Measurements from ENCODE around the gene CLCN7.
"Not testable (repeated sequence)": the region's sequence is repeated elsewhere in the genome, so short reads cannot be mapped to it uniquely, and the experiment has no call there.

The CLCN7 gene

DNA sequence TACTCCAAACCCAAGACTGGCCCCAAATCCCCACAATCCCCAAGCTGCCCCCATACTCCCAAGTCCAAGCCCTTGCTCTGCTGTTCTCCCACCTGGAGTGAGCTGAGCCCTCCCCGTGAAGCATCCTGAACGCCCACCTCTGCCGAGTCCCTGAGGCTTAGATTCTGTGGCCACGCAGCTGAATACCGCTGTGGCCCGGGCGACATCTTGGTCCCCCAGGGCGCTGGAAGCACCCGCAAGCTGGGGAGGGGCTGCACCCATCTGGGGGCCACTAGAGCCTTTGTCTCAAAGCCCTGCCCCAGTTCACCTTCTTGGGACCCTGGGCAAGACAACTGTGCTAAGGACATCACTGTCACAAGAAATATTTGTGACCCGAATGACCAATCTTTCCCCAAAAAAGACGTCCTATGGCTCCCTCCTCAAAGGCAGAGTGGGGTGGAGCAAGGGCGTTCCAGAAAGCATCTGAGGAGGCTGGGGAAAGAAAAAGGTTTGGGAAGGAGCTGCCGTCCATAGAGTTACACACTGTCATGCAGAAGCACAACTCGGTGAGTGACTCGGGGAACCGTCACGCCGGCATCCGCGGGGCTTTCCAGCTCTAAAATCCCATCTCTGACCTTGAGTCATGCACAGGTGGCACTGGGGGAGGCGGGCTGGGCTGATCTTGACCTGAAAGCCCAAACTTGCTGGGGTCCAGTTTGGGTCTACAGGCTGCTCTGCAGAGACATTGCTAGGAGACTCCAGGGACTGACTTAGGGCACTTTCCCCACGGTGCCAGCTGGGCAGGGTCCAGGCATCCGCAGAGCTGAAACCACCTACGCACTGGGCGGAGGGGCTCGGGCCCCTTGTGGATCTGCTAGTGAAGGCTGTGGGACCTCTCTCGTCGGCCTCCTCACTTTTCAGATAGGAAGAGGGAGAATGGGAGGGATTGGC lies 7.3 kb upstream of the CLCN7 start:
- H3K27ac ChIP-seq (ENCODE audit: low read length) = no peak overlapping the region
- H3K27me3 ChIP-seq (ENCODE audit: low read depth, low read length) = no peaks in the 10 kb centered on the region
- H3K4me3 ChIP-seq (ENCODE audit: low read depth in 1 of 2, low read length in 2 of 2) = no peak overlapping the region
- H3K4me1 ChIP-seq (ENCODE audit: control insufficient read depth in 1 of 2, insufficient read depth in 2 of 2, low read length in 2 of 2) = no peaks in the 10 kb centered on the region
- no peaks in the 10 kb centered on the region for H3K9me3 ChIP-seq (ENCODE audit: control insufficient read depth in 1 of 2, low read length in 2 of 2)
- H3K36me3 ChIP-seq (ENCODE audit: control insufficient read depth in 1 of 2, insufficient read depth in 2 of 2, low read length in 2 of 2) = no peaks in the 10 kb centered on the region

- not testable (repeated sequence) for H3K27ac ChIP-seq (ENCODE audit: low read length)
Observed at GRCh38 chr16:1478937-1479336, 4.1 kb upstream of the CLCN7 start.

DNA sequence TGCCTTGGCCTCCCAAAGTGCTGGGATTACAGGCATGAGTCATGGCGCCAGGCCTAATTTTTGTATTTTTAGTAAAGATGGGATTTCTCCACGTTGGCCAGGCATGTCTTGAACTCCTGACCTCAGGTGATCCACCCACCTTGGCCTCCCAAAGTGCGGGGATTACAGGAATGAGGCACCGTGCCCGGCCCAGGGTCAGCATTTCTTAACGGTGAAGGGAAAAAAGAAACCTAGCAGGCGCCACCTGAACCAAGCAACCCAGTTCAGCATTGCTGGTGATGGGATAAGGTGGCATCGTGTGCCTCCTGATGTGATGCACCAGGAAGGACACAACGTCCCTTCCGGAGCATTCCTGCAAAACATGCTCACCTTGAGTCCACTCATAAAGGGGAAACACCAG lies 2.2 kb upstream of the CLCN7 start:
- Histone ChIP-seq H3K36me3 (ENCODE audit: control insufficient read depth in 1 of 2, insufficient read depth in 2 of 2, low read length in 2 of 2) (no peaks in the 10 kb centered on the region), H3K4me3 (ENCODE audit: low read depth in 1 of 2, low read length in 2 of 2) (no peak overlapping the region), H3K4me1 (ENCODE audit: control insufficient read depth in 1 of 2, insufficient read depth in 2 of 2, low read length in 2 of 2) (peaks cover 3 to 23% of the 10 kb centered on the region in 2 donors), H3K9me3 (ENCODE audit: control insufficient read depth in 1 of 2, low read length in 2 of 2) (no peaks in the 10 kb centered on the region), H3K27ac (ENCODE audit: low read length) (no peak overlapping the region), H3K27me3 (ENCODE audit: low read depth, low read length) (no peaks in the 10 kb centered on the region)

More at GRCh38 chr16:1478937-1479336, 4.1 kb upstream of the CLCN7 start:
- H3K4me3 ChIP-seq (ENCODE audit: low read depth in 1 of 2, low read length in 2 of 2); H3K27me3 ChIP-seq (ENCODE audit: low read depth, low read length); H3K36me3 ChIP-seq (ENCODE audit: control insufficient read depth in 1 of 2, insufficient read depth in 2 of 2, low read length in 2 of 2); H3K9me3 ChIP-seq (ENCODE audit: control insufficient read depth in 1 of 2, low read length in 2 of 2): not testable (repeated sequence)
- H3K4me1 ChIP-seq (ENCODE audit: control insufficient read depth in 1 of 2, insufficient read depth in 2 of 2, low read length in 2 of 2) = peaks cover 0 to 10% of the 10 kb centered on the region in 2 donors

DNA sequence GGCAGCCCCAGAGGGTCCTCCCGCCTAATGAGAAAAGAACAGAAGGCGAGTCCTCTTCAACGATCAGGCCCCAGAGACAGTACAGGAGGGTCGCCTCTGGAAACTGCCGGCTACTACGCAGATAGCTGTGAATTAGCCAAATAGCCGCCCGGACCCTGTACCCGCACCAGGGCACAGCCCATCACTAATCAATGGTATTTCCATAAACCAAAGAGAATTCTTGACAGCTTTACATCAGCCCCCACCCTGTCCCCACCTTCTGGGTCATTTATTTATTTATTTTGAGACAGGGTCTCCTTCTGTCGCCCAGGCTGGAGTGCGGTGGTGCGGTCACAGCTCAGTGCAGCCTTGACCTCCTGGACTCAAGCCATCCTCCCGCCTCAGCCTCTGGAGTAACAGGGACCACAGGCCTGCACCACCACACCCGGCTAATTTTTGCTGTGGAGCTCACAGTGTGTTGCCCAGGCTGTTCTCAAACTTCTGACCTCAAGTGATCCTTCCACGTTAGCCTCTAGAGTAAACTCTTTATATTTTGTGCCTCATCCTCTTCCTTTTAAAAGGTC lies 805 bp upstream of the CLCN7 start:
- Histone ChIP-seq H3K4me1 (ENCODE audit: control insufficient read depth in 1 of 2, insufficient read depth in 2 of 2, low read length in 2 of 2) (peaks cover 3 to 37% of the 10 kb centered on the region in 2 donors), H3K36me3 (ENCODE audit: control insufficient read depth in 1 of 2, insufficient read depth in 2 of 2, low read length in 2 of 2) (no peaks in the 10 kb centered on the region), H3K4me3 (ENCODE audit: low read depth in 1 of 2, low read length in 2 of 2) (peak overlapping the region; percentile 80 to 91), H3K27ac (ENCODE audit: low read length) (peak overlapping the region; percentile 69), H3K9me3 (ENCODE audit: control insufficient read depth in 1 of 2, low read length in 2 of 2) (no peaks in the 10 kb centered on the region), H3K27me3 (ENCODE audit: low read depth, low read length) (no peaks in the 10 kb centered on the region)

DNA sequence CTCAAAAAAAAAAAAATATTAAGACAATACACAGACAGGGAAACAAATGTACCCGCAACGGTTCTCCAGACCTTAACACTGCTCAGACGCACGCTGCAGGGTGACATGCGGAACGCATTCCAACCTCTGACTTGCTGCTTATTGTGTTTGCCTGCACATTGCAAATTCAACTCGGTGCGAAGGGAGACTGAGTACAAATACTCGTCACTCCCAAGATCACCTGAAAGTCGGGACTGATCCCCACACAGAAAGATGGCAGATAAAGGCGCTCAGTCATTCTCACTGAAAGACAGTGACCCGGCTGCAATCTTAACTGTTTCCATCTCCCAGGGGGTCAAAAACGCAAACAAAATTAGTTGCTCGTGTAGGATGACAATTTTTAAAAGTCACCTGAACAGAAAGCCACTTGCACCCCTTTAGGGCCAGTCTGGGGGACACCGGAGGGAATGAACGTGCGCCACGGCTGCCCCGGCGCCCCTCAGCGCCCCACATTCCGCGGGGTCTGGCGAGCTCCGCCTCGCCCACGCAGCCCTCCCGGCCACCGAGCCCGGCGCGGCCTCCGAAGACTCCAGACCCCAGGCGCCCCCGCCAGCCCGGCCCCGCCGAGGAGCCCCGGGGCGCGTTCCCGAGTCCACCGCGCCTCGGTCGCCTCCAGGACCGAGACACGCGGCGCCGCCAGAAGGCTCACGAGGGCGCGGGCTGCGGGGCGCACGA lies 589 bp downstream of the CLCN7 start:
- H3K27me3 ChIP-seq (ENCODE audit: low read depth, low read length) = no peaks in the 10 kb centered on the region
- no peaks in the 10 kb centered on the region for H3K36me3 ChIP-seq (ENCODE audit: control insufficient read depth in 1 of 2, insufficient read depth in 2 of 2, low read length in 2 of 2)
- no peak overlapping the region for H3K27ac ChIP-seq (ENCODE audit: low read length)
- peak overlapping the region; percentile 80 to 91 for H3K4me3 ChIP-seq (ENCODE audit: low read depth in 1 of 2, low read length in 2 of 2)
- H3K4me1 ChIP-seq (ENCODE audit: control insufficient read depth in 1 of 2, insufficient read depth in 2 of 2, low read length in 2 of 2) = peaks cover 3 to 42% of the 10 kb centered on the region in 2 donors
- no peaks in the 10 kb centered on the region for H3K9me3 ChIP-seq (ENCODE audit: control insufficient read depth in 1 of 2, low read length in 2 of 2)

DNA sequence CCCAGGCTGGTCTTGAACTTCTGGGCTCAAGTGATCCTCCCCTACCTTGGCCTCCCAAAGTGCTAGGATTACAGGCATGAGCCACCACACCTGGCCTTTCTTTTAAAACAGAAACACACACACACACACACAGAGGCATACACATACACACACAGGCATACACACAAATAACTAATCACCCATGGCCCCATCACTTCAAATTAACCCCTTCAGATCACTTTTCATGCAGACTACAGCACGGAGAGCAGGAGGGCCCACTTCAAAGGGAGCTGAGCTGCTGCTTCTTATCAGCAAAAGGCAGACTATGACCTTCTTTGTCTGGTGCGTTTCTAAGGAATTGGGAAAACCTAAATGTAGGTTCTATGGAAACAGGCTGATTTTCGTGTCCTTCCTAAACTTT lies 1.9 kb downstream of the CLCN7 start:
- Histone ChIP-seq H3K4me1 (ENCODE audit: control insufficient read depth in 1 of 2, insufficient read depth in 2 of 2, low read length in 2 of 2) (peaks cover 3 to 42% of the 10 kb centered on the region in 2 donors), H3K9me3 (ENCODE audit: control insufficient read depth in 1 of 2, low read length in 2 of 2) (no peaks in the 10 kb centered on the region), H3K27me3 (ENCODE audit: low read depth, low read length) (no peaks in the 10 kb centered on the region), H3K36me3 (ENCODE audit: control insufficient read depth in 1 of 2, insufficient read depth in 2 of 2, low read length in 2 of 2) (no peaks in the 10 kb centered on the region), H3K27ac (ENCODE audit: low read length) (no peak overlapping the region), H3K4me3 (ENCODE audit: low read depth in 1 of 2, low read length in 2 of 2) (no peak overlapping the region)

DNA sequence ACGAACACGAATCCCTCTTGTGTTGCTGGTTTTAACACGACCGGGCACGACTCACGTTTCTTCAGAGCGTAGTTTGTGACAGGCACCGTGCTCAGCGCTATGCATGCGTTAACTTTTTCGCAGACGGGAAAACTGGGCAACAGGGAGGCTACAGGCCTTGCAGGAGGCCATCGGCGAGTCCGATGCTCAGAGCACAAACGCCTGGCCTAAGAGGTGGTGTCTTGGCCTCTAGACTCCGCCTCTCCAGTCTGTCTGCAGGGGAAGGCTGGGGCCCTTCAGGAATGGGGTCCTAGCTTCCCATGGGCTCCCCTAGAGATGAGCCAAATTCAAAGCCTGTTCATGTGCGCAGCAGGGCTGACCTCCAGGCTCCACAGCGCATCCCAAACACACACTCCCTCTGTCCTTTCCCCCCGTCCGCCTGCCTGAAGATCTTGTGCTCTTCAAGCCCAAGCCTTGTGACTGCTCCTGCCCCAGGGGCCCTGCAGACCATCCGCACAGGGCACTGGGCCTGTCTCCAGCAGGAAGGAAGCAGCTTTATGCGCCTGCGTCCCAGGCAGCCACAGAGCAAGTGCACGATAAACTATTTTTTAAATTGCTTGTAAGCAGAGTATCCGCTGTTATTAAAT lies 3.1 kb downstream of the CLCN7 start:
- Histone ChIP-seq H3K4me1 (ENCODE audit: control insufficient read depth in 1 of 2, insufficient read depth in 2 of 2, low read length in 2 of 2) (peaks cover 3 to 42% of the 10 kb centered on the region in 2 donors), H3K27me3 (ENCODE audit: low read depth, low read length) (no peaks in the 10 kb centered on the region), H3K4me3 (ENCODE audit: low read depth in 1 of 2, low read length in 2 of 2) (no peak overlapping the region), H3K36me3 (ENCODE audit: control insufficient read depth in 1 of 2, insufficient read depth in 2 of 2, low read length in 2 of 2) (no peaks in the 10 kb centered on the region), H3K9me3 (ENCODE audit: control insufficient read depth in 1 of 2, low read length in 2 of 2) (no peaks in the 10 kb centered on the region), H3K27ac (ENCODE audit: low read length) (peak overlapping the region; percentile 39)

- H3K27ac ChIP-seq (ENCODE audit: low read length) = peak overlapping the region; percentile 39
- no peaks in the 10 kb centered on the region for H3K36me3 ChIP-seq (ENCODE audit: control insufficient read depth in 1 of 2, insufficient read depth in 2 of 2, low read length in 2 of 2)
- no peaks in the 10 kb centered on the region for H3K9me3 ChIP-seq (ENCODE audit: control insufficient read depth in 1 of 2, low read length in 2 of 2)
- H3K4me1 ChIP-seq (ENCODE audit: control insufficient read depth in 1 of 2, insufficient read depth in 2 of 2, low read length in 2 of 2) = peaks cover 3 to 39% of the 10 kb centered on the region in 2 donors
- no peaks in the 10 kb centered on the region for H3K27me3 ChIP-seq (ENCODE audit: low read depth, low read length)
- H3K4me3 ChIP-seq (ENCODE audit: low read depth in 1 of 2, low read length in 2 of 2) = no peak overlapping the region
Observed at GRCh38 chr16:1470481-1471251, 4.2 kb downstream of the CLCN7 start.

DNA sequence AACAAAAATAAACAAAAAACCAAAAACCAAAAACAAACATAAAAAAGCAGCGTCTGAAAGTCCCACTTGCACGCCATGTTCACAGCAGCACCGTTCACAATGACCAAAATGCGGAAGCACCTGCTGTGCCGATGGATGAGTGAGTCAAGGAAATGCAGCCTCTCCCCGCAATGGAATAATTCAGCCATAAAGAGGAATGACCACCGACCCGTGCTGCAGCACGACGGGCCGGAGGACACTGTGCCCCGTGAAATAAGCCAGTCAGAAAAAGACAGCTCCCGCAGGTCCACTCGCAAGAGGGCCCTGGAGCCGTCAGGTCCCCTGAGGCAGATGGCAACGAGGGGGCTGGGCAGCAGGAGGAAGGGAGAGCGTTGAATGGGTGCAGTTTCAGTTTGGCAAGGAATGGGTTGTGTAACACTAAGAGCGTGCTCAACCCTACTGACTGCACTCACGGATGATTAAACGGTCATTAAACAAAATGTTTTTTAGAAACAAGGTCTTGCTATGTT lies 5.1 kb downstream of the CLCN7 start:
- Histone ChIP-seq H3K27ac (ENCODE audit: low read length) (no peak overlapping the region), H3K27me3 (ENCODE audit: low read depth, low read length) (no peaks in the 10 kb centered on the region), H3K4me1 (ENCODE audit: control insufficient read depth in 1 of 2, insufficient read depth in 2 of 2, low read length in 2 of 2) (peaks cover 3 to 37% of the 10 kb centered on the region in 2 donors), H3K4me3 (ENCODE audit: low read depth in 1 of 2, low read length in 2 of 2) (peak overlapping the region in 1 of 2 donors; percentile 29), H3K9me3 (ENCODE audit: control insufficient read depth in 1 of 2, low read length in 2 of 2) (no peaks in the 10 kb centered on the region), H3K36me3 (ENCODE audit: control insufficient read depth in 1 of 2, insufficient read depth in 2 of 2, low read length in 2 of 2) (peaks cover 0 to under 1% of the 10 kb centered on the region in 2 donors)

- H3K4me1 ChIP-seq (ENCODE audit: control insufficient read depth in 1 of 2, insufficient read depth in 2 of 2, low read length in 2 of 2) = peaks cover 3 to 34% of the 10 kb centered on the region in 2 donors
- H3K36me3 ChIP-seq (ENCODE audit: control insufficient read depth in 1 of 2, insufficient read depth in 2 of 2, low read length in 2 of 2); H3K27ac ChIP-seq (ENCODE audit: low read length); H3K9me3 ChIP-seq (ENCODE audit: control insufficient read depth in 1 of 2, low read length in 2 of 2); H3K4me3 ChIP-seq (ENCODE audit: low read depth in 1 of 2, low read length in 2 of 2); H3K27me3 ChIP-seq (ENCODE audit: low read depth, low read length): not testable (repeated sequence)
Observed at GRCh38 chr16:1469141-1469540, 5.7 kb downstream of the CLCN7 start.

Measured in muscle layer of duodenum (tissue), 2 donors.